AG04449 (cell line): ENCODE results near the gene ZFAND4.

Experiments
- CTCF ChIA-PET: fragments of 350-600 bp; formaldehyde crosslinking; extraction: SDS; loops from one replicate; lab custom pipeline; 2021; ENCODE audit warnings: antibody characterized with exemption; lab: Yijun Ruan, JAX
- POLR2A ChIA-PET: fragments of 400-600, 350-600 bp; formaldehyde crosslinking; extraction: SDS; loops from one replicate; lab custom pipeline; 2020; ENCODE audit warnings: antibody characterized with exemption, inconsistent platforms; lab: Yijun Ruan, JAX
- DNase-seq: peaks from one replicate; pipeline ENCODE4 v3.0.0-alpha.2; 2010; ENCODE audit warnings: low read depth, low spot score
- H3K4me3 ChIP-seq: 2 replicates; pipeline ENCODE4 v1.5.1; 2011; ENCODE audit warnings: low read depth, mild to moderate bottlenecking, control low read depth, low read length
- CTCF ChIP-seq: IDR thresholded peaks from one replicate; pipeline ENCODE4 v1.5.1; 2011; ENCODE audit warnings: mild to moderate bottlenecking, moderate library complexity, low read length, control low read depth, inconsistent platforms; ENCODE audit not compliant: insufficient read depth; ENCODE audit errors: missing control alignments

The ZFAND4 gene

GRCh38 chr10:45627412-45628048 lies 45.0 kb downstream of the ZFAND4 start:
- no peak for DNase-seq
- CTCF ChIA-PET: no interaction called here
- H3K4me3 ChIP-seq: no peak overlapping the region
- TF ChIP-seq CTCF: no peak
- POLR2A ChIA-PET: no interaction called here

DNA sequence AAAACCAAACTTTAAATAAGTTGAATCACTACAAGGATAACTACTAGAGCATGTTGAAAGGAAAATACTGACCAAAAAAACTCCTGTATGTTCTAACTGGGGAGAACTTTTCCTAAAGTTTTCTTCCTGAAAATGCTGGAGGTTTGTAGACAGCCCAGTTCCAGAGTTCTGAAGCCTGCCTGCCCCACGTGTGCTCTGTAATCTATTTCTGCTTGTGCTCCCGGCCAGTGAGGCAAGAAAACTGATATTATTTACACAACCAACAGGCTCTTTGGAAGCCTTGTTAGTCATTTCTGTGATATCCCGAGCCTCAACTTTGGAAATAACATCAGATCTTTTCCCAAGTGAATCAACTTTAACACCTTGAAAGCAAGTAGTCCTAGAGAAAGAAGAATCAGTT lies 46.7 kb downstream of the ZFAND4 start:
- POLR2A ChIA-PET: no interaction called here
- TF ChIP-seq CTCF: no peak
- no peak overlapping the region for H3K4me3 ChIP-seq
- no peak for DNase-seq
- CTCF ChIA-PET: no interaction called here

DNA sequence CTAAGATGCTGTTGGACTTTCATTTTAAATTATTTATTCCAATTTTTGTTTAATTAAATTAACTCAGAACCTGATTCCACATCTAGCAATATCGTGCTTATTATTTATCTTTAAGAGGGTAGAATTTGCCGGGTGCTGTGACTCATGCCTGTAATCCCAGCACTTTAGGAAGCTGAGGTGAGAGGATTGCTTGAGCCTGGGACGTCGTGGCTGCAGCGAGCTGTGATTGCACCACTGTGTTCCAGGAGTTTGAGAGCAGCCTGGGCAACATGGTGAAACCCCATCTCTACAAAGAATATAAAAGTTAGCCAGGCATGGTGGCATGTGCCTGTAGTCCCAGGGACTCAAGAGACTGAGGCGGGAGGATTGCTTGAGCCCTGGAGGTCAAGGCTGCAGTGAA lies 47.8 kb downstream of the ZFAND4 start:
- no peak for TF ChIP-seq CTCF
- ChIA-PET CTCF (no interaction called here), POLR2A (no interaction called here)

DNA sequence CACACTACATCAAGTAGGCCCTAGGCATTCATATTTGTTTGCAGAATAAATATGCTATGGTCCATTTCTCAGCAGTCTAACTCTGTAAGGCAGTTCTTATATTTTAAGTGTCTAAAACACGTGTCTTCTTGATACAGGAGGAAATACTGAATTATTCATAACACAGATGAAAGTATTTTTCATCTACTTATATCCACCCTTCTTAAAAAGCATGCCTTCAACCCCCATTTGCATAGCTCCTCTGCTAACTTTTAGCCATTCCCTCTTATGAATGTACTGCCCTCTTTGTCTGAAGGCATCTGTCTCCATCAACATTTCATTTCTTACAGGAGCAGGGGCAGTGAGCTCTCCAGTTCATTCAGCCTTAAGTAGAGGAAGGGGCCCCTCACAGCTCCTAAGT lies 57.7 kb downstream of the ZFAND4 start:
- ChIA-PET POLR2A (no interaction called here), CTCF (no interaction called here)
- TF ChIP-seq CTCF: no peak
- DNase-seq: no peak
- H3K4me3 ChIP-seq: no peak overlapping the region

More for the DNA sequence above, 47.8 kb downstream of the ZFAND4 start:
- no peak overlapping the region for H3K4me3 ChIP-seq
- no peak for DNase-seq

- ChIA-PET CTCF (no interaction called here), POLR2A (no interaction called here)
- DNase-seq: no peak
- no peak overlapping the region for H3K4me3 ChIP-seq
- no peak for TF ChIP-seq CTCF
Observed at GRCh38 chr10:45612741-45613140, 59.8 kb downstream of the ZFAND4 start.

DNA sequence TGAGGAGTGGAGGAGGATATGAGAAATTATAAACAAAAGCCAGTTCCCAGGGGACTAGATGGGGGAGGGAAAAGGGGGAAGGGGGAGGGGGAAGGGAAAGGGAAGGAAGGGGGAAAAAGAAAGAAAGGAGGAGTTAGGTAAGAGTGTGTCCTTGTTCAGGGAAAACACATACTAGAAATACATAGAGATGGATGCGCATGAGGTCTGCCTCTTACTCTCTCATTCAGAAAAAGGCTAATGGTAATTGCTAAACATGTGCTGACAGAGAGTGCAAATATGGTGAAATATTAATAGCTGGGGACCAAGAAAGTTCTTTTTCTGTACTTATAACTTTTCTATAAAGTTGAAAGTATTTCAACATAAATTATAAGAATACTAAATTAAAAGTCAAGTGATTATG lies 64.5 kb downstream of the ZFAND4 start:
- POLR2A ChIA-PET: no interaction called here
- no peak for TF ChIP-seq CTCF

More for the DNA sequence above, 64.5 kb downstream of the ZFAND4 start:
- no peak for DNase-seq
- H3K4me3 ChIP-seq: no peak overlapping the region
- CTCF ChIA-PET: interaction anchor here (0.7 kb wide), 1 partner anchor 21 kb away, joined by 3 read pairs; no protein-coding TSS in a partner anchor
